ENCODE measurements around the gene FARP2.
"Not testable (repeated sequence)": the region's sequence is repeated elsewhere in the genome, so short reads cannot be mapped to it uniquely, and the experiment has no call there.

DNA sequence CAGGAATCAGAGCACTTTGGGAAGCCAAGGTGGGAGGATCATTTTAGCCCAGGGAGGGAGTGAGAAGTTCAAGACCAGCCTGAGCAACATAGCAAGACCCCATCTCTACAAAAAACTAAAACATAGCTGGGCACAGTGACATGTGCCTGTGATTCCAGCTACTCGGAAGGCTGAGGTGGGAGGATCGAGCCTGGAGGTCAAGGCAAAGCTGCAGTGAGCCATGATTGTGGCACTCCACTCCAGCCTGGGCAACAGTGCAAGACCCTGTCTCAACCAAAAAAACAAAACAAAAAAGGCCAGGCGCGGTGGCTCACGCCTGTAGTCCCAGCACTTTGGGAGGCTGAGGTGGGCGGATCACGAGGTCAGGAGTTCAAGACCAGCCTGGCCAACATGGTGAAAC, 94.0 kb downstream of the FARP2 start:
- TF ChIP-seq, protein P1, sequence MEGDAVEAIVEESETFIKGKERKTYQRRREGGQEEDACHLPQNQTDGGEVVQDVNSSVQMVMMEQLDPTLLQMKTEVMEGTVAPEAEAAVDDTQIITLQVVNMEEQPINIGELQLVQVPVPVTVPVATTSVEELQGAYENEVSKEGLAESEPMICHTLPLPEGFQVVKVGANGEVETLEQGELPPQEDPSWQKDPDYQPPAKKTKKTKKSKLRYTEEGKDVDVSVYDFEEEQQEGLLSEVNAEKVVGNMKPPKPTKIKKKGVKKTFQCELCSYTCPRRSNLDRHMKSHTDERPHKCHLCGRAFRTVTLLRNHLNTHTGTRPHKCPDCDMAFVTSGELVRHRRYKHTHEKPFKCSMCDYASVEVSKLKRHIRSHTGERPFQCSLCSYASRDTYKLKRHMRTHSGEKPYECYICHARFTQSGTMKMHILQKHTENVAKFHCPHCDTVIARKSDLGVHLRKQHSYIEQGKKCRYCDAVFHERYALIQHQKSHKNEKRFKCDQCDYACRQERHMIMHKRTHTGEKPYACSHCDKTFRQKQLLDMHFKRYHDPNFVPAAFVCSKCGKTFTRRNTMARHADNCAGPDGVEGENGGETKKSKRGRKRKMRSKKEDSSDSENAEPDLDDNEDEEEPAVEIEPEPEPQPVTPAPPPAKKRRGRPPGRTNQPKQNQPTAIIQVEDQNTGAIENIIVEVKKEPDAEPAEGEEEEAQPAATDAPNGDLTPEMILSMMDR (IDR thresholded peaks at IDR 0.05; ENCODE audit: low read depth, low read length): not testable (repeated sequence)
- TF ChIP-seq POLR2A (IDR thresholded peaks at IDR 0.05; ENCODE audit: extremely low read depth, insufficient read length); MYC (IDR thresholded peaks at IDR 0.05; ENCODE audit: low read depth, low read length): not testable (repeated sequence)
- TF ChIP-seq, protein P2, sequence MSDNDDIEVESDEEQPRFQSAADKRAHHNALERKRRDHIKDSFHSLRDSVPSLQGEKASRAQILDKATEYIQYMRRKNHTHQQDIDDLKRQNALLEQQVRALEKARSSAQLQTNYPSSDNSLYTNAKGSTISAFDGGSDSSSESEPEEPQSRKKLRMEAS (IDR thresholded peaks at IDR 0.05; ENCODE audit: low read depth, low read length): not testable (repeated sequence)
